Measurements from ENCODE around the gene MPRIP.

MPRIP gene

DNA sequence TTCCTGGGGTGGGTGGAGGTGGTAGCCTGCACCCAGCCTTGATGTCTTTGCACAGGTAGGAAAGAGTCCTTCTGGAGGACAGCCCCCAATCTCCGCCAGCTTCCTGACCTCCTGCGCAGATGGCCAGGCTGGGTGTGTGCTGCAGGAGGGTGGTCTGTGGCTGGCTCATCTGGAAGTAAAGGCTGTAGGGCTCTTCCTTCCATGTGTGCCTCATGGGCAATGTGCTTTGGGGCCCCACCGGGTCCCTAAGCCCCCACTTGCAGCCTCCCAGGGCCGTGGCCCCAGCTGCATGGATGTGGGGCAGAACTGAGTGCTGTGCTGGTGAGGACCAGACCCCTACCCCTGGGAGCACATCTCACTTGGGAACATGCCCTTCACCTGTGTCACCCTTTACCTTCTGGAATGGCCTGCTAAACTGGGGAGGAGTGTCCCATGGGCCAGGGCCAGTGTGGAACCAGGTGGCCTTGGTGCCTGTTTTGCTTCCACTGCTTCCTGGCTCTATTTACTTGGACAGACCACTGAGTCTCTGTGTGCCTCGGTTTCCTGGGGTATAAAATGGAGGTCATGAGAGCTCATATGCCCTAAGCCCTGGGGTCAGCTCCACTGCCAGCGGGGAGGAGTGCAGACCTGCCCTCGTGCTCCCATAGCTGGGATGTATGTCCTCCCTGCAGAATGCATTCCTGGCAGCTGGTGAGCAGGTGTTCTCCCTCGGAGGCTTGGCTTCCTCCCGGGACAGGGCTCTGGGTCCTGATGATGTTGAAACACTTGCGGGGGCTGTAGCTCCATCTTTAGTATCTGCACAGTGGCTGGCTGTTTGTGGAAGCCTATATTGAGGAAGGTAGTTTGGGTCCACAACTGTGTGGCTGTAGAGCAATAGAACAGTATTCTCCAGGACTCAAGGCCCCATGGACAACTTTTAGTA is 18.0 kb downstream of the MPRIP start:
- TF ChIP-seq POLR2A (IDR thresholded peaks at IDR 0.05; ENCODE audit: low read depth, low read length): no peak
- FAIRE-seq: no peak
- no peak for DNase-seq (ENCODE audit: insufficient read length, low spot score)

GRCh38 chr17:17060930-17061329 is 18.7 kb downstream of the MPRIP start:
- no peak for TF ChIP-seq POLR2A (IDR thresholded peaks at IDR 0.05; ENCODE audit: low read depth, low read length)
- FAIRE-seq: no peak
- no peak for DNase-seq (ENCODE audit: insufficient read length, low spot score)

DNA sequence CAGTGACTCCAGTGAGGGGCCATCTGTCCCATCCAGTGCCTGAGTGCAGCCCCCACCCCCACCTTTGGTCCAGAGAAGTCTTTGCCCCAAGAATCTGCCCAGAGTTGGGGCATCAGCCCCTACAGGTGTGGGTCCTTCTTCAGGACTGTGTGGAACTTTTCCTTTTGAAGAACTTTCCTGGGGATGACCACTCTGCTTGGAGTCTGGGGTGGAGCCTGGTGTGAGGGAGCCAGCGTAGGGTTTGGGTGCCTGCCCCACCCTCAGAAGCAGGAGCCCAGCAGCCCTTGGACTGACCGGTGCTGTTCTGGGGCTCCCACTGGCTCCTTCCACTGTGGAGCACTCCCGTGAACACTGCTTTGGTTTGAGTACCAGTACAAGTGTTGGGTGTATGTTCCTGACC is 19.3 kb downstream of the MPRIP start:
- DNase-seq (ENCODE audit: insufficient read length, low spot score) (no peak), FAIRE-seq (no peak)
- TF ChIP-seq POLR2A (IDR thresholded peaks at IDR 0.05; ENCODE audit: low read depth, low read length): no peak

- TF ChIP-seq POLR2A (IDR thresholded peaks at IDR 0.05; ENCODE audit: low read depth, low read length): no peak
- FAIRE-seq (no peak), DNase-seq (ENCODE audit: insufficient read length, low spot score) (no peak)
These were observed 20.1 kb downstream of the MPRIP start for GRCh38 chr17:17062356-17062755.

DNA sequence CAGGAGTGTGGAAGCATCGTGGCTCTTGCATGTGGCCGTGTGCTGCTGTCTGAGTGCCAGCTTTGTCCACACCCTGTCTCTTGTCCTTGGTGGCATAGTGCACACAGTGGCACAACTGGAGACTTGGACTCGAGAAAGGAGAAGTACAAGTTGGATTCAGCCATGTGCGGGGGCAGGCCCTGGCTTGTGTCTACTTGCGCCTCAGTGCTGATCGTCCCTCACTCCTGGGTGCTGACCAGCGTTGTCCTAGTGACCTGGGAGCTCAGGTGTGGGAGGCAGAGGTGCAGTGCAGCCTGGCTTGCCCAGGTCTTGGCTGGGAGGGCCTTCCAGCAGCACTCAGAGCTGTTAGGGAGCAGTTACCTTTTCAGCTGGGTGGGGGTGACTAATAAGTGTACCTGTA is 20.6 kb downstream of the MPRIP start:
- TF ChIP-seq POLR2A (IDR thresholded peaks at IDR 0.05; ENCODE audit: low read depth, low read length): no peak
- no peak for FAIRE-seq
- DNase-seq (ENCODE audit: insufficient read length, low spot score): no peak

GRCh38 chr17:17063546-17064122 is 21.4 kb downstream of the MPRIP start:
- no peak for TF ChIP-seq POLR2A (IDR thresholded peaks at IDR 0.05; ENCODE audit: low read depth, low read length)
- DNase-seq (ENCODE audit: insufficient read length, low spot score) (peak; percentile 56), FAIRE-seq (no peak)

DNA sequence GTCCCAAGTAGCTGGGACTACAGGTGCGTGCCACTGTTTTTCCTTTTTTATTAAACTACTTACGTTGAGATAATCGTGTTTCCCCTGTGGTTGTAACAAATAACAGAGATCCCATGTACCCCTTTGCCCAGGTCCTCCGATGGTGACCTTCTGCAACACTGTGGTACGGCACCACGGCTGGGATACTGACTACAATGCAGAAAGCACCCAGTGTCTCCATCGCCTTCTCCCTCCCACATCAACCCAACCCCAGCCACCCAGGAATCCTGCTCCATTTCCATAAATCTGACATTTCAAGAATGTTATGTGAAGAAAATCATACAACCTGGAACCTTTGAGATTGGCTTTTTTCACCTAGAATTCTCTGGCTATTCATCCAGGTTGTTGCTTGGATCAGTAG is 22.1 kb downstream of the MPRIP start:
- no peak for DNase-seq (ENCODE audit: insufficient read length, low spot score)
- no peak for TF ChIP-seq POLR2A (IDR thresholded peaks at IDR 0.05; ENCODE audit: low read depth, low read length)

DNA sequence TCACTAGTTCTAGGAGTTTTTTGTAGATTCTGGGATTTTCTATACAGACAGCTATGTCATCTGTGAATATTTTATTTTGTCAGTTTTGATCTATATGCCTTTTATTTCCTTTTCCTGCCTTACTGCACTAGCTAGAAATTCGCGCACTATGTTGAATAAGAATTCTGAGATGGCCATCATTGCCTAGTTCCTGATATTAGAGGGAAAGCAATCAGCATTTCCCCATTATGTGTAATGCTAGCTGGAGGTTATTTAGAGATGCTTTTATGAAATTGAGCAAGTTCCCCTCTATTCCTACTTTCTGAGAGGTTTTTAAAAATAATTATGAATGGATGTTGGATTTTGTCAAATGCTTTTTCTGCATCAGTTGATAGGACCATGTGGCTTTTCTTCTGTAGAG is 23.8 kb downstream of the MPRIP start:
- DNase-seq (ENCODE audit: insufficient read length, low spot score) (no peak), FAIRE-seq (no peak)
- TF ChIP-seq POLR2A (IDR thresholded peaks at IDR 0.05; ENCODE audit: low read depth, low read length): no peak

More for the DNA sequence above, 22.1 kb downstream of the MPRIP start:
- no peak for FAIRE-seq

DNA sequence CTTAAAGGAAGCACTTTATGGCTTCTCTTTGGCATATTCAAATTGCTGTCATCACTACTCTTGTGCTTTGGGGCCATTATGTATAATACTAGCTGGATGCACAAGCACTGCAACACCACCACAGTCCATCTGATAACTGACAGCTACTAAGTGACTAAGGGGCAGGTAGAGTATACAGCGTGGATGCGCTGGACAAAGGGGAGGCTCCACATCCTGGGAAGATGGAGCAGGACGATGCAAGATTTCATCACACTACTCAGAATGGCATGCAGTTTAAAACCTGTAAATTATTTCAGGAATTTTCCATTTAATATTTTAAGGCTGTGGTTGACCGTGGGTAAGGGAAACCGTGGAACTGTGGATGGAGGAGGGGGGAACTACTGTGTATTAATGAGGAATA is 25.0 kb downstream of the MPRIP start:
- DNase-seq (ENCODE audit: insufficient read length, low spot score): no peak
- no peak for TF ChIP-seq POLR2A (IDR thresholded peaks at IDR 0.05; ENCODE audit: low read depth, low read length)
- FAIRE-seq: no peak

- DNase-seq (ENCODE audit: insufficient read length, low spot score): no peak
- no peak for TF ChIP-seq POLR2A (IDR thresholded peaks at IDR 0.05; ENCODE audit: low read depth, low read length)
- FAIRE-seq: no peak
These were observed 27.6 kb downstream of the MPRIP start for GRCh38 chr17:17069849-17070248.

- FAIRE-seq: no peak
- TF ChIP-seq POLR2A (IDR thresholded peaks at IDR 0.05; ENCODE audit: low read depth, low read length): no peak
- no peak for DNase-seq (ENCODE audit: insufficient read length, low spot score)
These were observed 28.7 kb downstream of the MPRIP start for GRCh38 chr17:17070931-17071330.

DNA sequence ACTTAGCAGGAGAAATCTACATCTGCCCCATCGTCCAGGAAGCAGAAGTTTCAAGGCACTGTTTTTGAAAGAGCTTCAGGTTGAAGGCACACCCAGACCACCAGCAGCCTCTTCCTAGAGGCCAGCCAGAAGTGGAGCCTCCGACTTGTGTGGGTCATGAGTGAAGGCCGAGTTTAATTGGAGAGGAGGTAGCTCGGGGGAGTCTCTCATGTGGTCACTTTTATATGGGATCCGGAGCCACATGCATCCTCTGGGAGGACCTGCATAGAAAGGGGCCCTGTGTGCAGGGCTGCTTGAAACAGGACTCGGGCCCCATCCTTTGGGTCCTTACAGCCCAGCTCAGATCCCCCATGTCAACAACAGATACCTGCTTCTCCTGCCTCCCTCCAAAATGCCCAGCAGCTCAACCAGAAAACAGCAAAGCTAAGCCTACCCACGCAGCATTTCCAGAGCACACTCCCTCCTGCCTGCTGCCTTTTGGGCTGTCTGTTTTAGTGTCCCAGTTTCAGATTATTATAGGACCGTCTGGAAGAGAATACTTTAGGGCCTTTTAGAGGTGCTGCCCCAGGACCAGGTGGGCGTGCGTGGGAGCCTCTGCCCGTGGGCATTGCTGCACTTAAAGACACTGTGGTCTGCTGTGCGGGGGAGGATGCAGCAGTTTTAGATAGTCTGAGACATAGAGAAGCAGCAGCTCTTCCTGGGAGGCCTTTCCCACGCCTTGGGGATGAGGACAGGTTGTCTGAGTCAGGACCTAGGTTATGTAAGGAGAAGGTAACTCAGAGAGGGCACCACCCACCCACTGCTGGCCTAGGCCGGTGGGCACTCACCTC is 29.5 kb downstream of the MPRIP start:
- FAIRE-seq: no peak
- TF ChIP-seq POLR2A (IDR thresholded peaks at IDR 0.05; ENCODE audit: low read depth, low read length): no peak
- no peak for DNase-seq (ENCODE audit: insufficient read length, low spot score)

DNA sequence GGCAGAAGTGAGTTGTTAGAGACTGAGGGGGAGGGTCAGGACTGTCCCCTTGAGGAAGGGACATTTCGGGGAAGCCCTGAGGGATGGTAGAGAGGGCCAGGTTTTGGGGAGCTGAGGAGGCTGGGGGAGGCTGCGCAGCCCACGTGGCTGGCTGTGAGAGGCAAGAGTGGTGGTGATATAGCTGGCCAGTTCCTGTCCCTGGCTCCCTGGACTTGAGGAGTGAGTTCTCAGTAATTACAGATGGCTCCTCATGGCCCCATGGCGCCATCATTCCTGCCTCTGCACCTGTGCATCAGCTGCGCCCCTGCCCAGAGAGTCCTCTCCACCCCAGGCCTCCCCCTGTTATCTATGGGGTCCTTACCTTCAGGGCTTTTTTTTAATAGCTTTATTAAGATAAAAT is 30.3 kb downstream of the MPRIP start:
- TF ChIP-seq POLR2A (IDR thresholded peaks at IDR 0.05; ENCODE audit: low read depth, low read length): no peak
- no peak for FAIRE-seq
- no peak for DNase-seq (ENCODE audit: insufficient read length, low spot score)

GRCh38 chr17:17073030-17073564 is 30.8 kb downstream of the MPRIP start:
- DNase-seq (ENCODE audit: insufficient read length, low spot score): no peak
- no peak for FAIRE-seq
- no peak for TF ChIP-seq POLR2A (IDR thresholded peaks at IDR 0.05; ENCODE audit: low read depth, low read length)

Data from H54 (cell line).